GM21619 (cell line): Measurements from ENCODE around the gene KCNH2.
A peak's percentile ranks its signal among the peaks of the same experiment; 100 is the strongest.

Experiments
- ATAC-seq: cut with Tn5 transposase; IDR thresholded peaks from one replicate; pipeline ENCODE4 v1.9.1; 2021; ENCODE audit not compliant: unreplicated experiment

KCNH2 gene

DNA sequence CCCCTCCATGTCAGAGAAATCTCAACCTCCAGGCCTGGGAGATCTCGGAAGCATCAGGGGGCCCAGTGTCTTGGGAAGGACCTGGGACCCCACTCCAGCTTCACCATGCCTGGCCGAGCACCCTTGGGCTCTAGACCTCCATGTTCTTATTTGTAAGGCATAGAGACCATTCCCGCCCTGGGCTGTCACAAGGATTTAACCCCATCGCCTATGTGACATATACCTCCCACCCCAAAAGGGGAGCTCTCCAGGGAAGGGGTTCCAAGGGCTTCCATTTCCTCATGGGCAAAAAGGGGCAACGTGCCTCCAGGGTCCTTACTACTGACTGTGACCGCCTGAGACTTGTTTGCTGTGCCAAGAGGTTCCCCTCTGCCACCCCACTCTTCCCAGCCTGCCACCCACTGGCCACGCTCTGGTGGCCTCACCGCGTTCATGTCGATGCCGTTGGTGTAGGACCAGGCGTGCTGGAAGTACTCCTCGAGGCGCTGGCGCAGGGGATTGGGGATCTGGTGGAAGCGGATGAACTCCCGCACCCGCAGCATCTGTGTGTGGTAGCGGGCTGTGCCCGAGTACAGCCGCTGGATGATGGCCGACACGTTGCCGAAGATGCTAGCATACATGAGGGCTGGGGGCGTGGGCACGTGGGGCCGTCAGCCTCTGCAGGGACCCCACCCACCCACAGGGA is 27.5 kb downstream of the KCNH2 start:
- ATAC-seq = no peak

DNA sequence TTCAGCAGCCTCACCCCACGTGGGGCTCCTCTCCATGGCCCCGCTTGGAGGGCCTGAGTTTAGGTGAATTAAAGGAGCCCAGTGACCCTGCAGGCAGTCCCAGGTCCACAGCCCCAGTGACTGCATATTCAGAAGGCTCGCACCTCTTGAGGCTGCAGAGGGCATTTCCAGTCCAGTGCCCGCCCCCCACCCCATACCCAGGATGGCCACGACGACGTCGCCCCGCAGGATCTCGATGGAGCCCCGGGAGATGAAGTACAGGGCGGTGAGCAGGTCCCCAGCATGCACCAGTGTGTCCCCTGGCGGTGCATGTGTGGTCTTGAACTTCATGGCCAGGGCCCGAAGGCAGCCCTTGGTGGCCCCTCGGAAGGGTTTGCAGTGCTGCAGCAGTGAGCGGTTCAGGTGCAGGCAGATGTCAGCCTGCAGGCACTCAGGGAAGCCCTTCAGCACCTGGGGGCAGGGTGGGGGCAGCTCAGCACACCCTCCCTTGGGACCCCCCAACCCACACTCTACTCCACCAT is 28.1 kb downstream of the KCNH2 start:
- ATAC-seq = no peak

DNA sequence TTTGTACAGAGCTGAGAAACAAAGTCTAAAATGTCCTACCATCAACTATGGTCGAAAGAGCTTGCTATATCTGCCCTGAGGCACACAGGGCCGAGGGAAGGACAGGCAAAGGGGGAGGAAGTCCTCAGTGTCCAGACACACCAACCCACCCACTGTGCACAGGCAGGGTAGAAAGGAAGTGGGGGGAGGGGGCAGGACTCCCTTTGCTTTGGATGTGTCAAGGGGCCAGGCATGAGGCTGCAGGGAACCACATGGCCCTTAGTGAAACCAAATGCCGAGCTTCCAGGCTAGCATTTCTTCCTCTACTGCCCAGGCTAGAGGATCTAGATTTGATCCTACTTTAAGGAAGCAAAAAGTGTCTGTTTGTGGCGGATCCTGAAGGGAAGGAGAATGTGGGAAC is 28.6 kb downstream of the KCNH2 start:
- ATAC-seq = no peak

DNA sequence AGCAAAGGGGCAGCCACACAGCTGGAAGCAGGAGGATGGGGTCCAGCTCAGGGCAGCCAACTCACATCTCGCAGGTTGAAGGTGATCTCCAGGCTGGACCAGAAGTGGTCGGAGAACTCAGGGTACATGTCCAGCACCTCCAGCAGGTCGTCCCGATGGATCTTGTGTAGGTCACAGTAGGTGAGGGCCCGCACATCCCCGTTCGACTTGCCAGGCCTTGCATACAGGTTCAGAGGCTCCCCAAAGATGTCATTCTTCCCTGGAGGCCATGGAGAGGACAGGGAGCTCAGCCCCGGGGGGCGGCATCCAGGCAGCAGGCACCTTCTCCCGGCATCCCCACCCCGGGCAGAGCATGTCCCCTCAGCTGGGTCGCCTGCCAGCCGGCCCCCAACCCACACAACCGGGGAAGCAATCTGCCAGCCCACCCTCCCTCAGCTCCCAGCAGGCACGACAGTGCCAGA is 29.3 kb downstream of the KCNH2 start:
- ATAC-seq = no peak

DNA sequence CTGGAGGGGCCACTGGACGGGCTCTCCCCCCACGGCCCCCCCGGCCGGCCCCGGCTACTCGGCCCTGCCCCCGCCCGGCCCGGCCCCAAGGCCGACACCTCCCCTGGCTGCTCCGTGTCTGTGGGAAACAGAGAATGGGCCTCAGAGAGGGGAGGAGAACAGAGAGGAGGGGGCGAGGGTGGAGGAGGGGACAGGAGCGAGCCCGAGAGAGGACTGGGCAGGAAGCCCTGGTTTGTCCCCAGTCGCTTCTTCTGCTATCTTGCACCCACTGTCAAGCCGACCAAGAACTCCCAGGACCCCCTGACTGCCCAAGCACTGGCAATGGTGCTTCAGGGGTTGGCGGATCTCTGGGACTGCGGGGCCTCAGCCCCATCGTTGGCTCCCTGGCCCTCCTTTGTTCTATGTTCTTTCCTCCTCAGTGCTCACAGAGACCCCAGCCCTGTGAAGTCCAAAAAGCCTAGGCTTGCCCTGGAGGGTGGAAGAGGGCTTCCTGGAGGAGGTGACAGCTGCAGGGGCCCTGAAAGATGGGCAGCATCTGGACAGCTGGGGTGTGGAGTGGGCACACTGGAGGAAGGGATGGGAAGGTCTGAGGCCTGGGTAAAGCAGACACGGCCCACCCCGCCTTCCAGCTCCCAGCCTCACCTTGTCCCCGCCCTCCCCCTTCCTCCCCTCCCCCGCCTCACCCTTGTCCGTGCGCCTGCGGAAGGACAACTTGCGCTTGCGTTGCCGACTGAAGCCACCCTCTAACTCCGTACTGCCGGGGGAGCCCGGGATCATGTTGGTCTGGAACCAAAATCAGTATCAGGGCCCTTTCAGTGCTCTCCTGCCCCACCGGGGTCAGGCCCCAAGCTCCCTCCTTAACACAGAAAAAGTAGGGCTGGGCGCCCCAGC is 30.1 kb downstream of the KCNH2 start:
- no peak for ATAC-seq

DNA sequence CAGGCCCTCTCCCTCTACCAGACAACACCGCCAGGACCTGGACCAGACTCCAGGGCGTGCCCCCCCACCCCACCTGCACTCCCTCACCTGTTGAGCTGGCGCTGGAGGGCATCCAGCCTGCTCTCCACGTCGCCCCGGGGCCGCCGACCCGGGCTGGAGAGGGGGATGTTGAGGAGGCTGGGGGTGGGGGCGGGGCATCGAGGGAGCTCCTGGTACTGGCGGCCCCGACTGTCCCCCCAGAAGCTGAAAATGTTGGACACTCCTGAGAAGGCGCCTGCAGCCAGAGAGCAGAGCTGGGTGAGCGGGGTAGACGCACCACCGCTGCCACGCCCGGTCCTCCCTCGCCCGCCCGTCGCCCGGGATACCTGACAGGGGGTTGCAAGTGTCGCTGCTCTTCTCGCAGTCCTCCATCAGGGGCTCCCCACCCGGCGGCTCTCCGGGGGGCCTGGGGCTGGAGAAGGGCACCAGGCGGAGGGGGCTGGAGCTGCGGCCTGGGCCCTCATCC is 30.8 kb downstream of the KCNH2 start:
- ATAC-seq = no peak

DNA sequence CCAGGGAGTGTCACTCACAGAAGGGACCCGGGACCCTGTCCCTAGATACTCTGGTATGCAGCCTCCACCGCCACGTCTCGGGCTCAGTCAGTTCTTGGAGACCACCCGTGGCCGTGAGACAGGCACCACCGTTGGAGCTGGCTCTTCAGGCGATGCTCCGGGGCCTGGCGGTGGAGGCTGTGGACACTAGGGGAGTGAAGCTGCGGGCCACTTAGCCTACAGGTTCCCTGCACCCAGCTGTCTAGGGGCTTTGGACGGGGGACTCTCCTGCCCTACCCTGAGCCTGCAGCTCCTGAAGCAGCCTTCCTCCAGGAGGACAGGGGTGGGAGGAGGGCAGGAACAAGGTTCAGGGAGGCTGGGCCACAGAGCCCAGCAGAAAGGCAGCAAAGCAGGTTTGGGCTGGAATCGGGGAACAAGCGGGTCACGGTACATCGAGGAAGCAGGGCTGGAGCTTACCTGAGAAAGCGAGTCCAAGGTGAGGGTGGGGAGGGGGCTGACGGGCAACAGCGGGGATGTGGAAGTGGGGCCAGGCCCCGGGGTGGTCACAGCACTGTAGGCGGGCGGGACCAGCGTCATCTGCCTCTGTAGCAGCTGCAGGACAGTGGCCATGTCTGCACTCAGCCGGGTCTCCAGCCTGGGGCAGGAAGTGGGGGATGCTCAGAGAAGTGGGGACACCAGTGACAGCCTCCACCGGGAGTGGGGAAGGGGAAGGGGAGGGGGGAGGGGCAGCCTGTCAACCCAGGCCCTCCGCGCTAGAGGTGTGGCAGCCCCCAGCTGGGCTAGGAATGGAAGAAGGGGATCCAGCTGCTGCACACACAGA is 31.5 kb downstream of the KCNH2 start:
- ATAC-seq = no peak

DNA sequence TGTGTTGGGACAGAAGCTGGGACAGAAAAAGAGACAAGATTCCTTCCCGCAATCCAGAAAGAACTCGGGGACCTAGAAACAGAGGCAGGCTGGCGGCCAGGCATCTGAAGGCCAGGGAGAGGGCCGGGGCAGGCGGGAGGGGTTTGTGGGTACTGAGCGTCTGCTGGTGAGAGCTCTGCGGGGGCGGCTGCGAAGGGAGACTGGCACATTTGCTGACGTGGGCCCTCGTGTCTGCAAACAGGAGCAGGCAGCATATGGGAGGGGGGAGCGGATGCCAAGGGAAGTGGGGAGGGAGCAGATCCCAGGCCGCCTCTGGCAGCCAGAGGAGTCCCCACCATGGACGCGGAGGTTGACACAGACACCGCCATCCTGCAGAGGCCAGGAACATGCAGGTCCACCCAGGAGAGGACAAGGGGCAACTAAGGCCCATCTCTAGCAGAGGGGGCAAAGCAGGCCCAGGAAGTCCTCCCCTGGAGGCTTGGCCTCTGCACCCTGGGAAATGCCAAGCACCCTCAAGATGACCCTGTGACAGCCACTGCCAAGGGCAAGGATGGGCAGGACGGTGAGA is 32.2 kb downstream of the KCNH2 start:
- ATAC-seq = no peak

DNA sequence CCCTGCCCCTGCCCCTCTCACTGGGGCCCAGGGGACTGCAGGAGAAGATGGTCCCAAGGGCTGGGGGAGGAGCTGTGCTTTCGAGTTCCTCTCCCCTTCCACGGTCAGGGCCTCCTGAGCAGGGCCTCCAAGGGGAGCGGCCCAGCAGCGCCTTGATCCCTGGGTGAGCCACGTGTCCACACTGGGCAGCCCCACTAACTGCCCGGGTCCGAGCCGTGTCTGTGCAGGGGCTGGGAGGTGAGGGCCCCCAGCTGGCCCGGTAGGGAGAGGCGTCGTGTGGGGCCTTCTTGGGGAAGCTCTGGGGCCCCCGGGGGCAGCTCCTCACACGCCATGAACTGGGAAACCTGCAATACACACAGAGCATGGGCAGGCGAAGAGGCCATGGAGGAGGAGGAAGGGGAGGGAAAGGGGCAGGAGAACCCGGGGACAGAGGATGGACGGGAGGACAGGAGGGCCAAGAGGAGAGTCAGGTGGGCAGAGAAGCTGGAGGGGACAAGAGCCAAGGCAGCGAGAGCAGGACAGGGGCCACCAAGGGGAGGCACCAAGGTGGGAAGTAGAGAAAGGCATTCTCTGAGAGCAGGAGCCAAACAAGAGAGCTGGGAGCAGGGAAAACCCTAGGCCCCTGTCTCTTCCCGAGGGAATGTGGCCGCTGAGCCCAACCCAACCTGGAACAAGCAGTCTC is 32.8 kb downstream of the KCNH2 start:
- no peak for ATAC-seq

DNA sequence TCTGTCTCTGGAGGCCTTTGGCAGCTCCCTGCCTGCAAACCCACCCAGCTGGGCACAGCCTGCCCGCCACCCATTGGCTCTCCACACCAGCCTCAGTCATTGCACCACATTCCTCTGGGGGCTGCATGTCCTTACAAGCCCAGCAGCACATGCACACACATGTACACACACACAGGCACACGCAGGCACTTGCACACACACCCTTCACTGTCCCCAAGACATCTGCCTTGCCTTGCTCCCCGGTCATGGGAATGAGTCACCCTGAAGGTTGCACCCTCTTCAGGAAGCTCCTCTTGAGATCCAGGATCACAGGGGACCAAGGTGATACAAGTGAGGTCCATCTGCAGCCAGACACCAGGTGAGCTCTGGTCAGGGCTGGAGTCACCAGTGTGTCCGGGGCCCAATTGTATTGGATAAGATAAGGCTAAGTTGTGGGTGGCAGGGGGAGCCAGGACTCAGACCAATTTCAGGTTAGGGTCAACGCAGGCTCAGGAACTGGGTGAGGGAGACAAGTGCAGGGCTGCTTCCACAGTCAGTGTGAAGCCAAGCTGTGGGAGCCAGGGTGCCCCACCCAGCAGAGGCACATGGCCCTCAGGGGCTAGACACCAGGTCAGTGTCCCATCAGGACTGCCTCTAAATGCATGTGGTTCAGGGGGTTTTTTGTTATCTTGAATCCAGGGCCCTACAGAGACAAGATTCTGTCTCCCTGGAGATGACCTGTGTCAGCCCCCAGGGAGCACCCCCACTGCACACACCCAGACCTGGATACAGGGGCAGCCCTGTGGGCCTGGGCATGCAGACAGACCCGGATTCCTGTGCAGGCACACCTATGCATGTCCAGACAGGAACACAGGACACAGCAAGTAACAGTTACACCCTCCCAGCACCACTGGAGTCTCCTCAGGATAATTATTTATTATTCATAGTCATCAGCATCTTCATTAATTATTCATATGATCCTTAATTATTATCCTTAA is 33.8 kb downstream of the KCNH2 start:
- no peak for ATAC-seq

DNA sequence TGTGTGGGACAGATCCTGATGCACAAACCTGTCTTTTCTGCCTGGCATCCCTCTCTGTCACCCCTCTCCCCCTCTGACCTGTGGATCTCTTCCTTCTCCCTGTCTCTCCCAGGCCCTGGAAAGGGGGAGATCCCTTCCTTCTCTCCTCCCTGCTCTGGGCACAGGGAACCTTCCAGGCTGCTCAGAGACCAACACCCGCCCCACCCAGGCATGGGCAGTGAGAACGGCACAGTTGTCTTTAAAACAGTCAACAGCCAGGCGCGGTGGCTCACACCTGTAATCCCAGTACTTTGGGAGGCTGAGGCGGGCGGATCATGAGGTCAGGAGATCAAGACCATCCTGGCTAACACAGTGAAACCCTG is 34.7 kb downstream of the KCNH2 start:
- ATAC-seq = no peak

DNA sequence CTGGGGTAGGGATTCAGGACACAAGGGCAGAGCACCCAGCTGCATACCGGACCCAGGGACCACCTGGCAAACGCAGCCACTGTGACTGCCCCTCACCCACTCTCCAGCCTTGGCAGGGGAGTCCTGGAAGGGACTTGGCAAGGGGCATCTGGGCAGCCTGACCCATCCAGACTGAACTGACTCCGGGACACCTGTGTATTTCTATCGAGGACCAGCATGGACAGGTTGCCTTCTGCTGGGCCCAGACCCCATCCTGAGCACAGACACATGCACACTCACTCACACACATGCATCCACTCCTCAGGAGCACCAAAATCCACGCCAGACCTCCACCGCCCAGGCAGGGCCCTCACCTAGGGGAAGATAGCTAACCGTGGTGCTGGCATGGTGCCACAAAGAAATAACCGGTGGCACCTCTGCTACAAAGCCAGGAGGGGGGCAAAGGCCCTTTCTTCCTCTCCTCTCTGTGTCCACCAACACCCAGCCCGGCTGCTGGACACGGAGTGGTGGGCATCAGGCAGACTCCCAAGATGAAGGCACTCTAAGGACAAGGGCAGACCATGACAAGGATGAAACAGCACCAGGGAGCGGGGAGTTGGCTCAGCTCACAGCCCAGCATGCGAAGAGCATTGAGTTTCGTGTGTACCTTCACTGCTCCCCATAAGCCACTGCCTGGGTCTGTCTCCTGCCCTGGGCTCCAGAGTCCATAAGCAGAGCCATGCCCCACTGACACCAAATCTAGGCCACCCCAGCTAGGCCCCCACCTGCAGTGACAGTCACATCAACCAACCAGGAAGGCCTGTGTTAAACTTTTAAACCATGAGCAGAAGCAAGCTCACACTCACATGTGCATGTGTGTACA is 35.3 kb downstream of the KCNH2 start:
- no peak for ATAC-seq

DNA sequence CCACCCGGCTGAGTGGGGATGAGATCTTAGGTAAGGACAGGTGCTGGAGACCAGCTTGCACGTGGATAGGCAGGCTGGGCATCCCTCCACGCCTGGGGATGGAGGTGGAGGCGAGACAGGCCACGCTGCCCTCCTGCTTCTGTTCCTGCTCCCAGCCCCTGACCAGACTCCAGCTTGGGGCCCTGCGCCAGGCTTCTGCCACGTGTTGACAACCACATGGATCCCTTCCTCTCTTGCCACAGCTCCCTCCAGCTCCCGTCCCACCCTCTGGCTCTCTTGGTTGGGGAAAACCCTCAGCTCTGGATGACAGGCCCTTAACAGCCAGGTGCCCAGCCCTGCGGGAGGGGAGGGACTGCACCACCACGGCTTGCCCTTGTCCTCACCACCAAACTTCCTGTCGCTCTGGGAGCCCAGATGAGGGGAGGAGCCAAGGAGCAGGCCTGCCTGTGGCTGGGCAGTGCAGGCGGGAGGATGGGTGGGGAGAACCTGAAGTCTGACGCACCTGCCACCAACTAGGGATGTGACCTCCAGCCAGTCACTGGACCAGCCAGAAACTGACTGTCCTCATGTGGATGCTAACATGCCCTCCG is 36.0 kb downstream of the KCNH2 start:
- ATAC-seq = peak; percentile 61

DNA sequence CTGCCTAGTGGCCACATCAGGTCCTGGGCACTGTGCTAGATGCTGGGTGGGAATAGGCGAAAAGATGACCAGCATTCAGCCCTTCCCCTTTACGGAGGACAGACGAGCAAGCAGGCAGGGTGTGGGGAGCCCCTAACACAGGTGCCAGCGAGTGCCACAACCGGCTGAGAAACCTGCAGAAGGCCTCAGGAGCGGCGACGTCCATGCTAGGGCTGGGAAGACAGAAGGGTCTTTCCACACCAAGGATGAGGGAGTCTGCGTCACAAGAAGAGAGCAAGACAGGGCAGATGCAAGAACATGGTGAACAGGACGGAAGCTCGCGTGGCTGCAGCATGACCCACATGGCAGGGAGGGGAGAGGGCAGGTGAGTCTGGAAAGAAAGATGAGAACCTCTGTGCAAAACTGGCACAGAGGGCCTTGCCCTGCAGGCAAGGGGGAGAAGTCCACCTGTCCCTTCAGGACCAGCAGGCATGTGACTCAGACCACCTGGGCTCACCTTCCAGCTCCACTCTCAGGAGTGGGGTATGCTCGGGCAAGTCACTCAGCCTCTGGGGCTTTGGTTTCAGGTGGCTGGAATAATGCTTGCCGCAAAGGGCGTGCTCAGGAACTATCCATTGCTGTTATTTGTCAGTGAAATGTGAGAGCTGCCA is 36.6 kb downstream of the KCNH2 start:
- ATAC-seq = no peak

DNA sequence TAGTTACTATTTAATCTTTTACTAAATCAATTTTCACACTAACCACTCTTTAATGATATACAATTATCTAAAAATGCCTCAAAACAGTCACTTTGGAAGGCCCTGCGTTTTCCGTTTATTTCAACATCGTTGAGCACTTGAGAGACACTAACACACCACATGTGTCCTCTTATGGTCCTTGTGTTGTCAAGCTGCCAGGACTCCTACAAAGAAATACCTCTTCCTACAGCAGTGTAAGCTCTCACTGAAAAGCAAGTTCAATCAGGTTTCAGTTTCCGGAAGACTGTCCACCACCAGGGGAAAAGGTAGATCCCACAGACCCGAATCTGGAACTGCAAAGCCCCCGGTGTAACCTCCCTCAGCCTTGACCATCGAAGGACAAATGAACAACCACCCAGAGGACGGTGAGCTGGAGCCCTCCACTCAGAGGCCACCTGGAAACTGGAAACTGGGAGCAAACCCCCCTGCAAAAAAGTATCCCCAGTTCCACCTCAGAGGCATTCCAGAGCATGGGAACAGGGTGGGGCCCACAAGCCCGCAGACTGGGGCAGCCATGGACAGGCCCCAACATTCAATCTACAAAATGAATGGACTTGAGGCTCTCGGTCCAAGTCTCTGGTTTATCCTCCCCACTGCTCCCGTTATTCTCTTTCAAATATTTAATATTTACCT is 37.6 kb downstream of the KCNH2 start:
- no peak for ATAC-seq

DNA sequence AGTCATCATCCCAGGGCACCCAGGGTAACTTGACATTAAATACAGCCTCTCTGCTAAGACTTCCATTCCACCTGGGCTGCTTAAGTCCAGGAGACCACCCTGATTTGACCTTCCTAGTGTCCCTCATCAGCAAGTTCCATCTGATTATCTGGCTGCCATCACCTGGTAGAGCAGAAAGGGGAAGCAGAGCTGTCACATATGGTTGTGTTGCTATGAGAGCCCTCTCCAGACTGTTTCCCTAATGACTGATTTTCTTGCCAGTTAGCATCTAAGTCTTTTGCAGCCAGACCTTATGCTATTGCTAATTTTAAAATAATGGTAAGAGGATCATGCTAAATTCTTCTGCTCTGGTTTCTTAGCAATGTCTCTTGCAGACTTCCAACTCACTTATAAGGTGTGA is 38.7 kb downstream of the KCNH2 start:
- ATAC-seq = no peak

DNA sequence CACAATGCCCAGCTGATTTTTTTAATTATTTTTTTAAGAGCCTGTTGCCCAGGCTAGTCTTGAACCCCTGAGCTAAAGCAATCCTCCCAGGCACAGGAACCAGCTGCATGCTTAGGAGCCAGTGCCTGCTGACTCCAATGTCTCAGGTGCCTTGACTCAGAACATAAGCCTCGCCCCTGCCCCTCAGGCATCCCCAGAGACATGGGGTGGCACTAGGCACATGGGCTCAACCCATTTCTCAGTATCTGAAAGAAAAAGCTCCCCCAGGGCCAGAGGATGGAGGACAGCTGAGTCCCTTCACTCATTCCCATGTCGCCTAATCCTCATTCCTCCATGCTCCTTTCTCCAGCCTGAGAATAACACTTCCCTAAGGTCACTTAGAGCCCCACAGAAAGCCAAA is 39.1 kb downstream of the KCNH2 start:
- ATAC-seq = no peak
